GM12878 (cell line): ENCODE measurements around the gene AAMP. TPM values are rescaled to one million over a fixed set of nuclear protein-coding genes. Genes with fewer than 3 reads are reported as not detected.

ENCODE experiments used
- ATAC-seq: fragments of 200-7000 bp; cut with Tn5 transposase; 3 replicates; pipeline ENCODE4 v1.9.1; 2020; ENCODE audit warnings: mild to moderate bottlenecking, moderate library complexity
- BruUV-seq: library from RNA; stranded (reverse); fragments of 400-500 nt; replicated peaks from 2 replicates; lab custom pipeline; 2021; lab: Mats Ljungman, UMichigan
- CTCF ChIA-PET: fragments of 300-600 bp; sonication (Branson Sonifier 250); formaldehyde crosslinking; extraction: SDS; loops from one replicate; lab custom pipeline; 2021; ENCODE audit warnings: inconsistent platforms; lab: Yijun Ruan, JAX
- POLR2A ChIA-PET: fragments of 350-600 bp; formaldehyde crosslinking; extraction: SDS; loops from one replicate; lab custom pipeline; 2021; ENCODE audit warnings: inconsistent platforms; lab: Charles Lee
- RAD21 ChIA-PET: fragments of 300-600 bp; sonication (Branson Sonifier 250); formaldehyde crosslinking; loops from one replicate; lab custom pipeline; 2023; ENCODE audit warnings: antibody characterized with exemption; ENCODE audit not compliant: unreplicated experiment; lab: Charles Lee
- SMC1A ChIA-PET: fragments of 300-600 bp; sonication (Branson Sonifier 250); formaldehyde crosslinking; loops from one replicate; lab custom pipeline; 2023; ENCODE audit not compliant: unreplicated experiment, uncharacterized antibody; lab: Charles Lee
- DNase-seq: peaks from one replicate; pipeline ENCODE4 v3.0.0-alpha.2; 2011; ENCODE audit warnings: low read depth, low spot score
- FAIRE-seq: peaks from 3 replicates; lab custom pipeline; 2011; peaks lifted over from hg19 to GRCh38; lab: Jason Lieb, UNC
- H2AFZ ChIP-seq: 2 replicates; pipeline ENCODE4 v1.6.0; 2011; ENCODE audit warnings: low read depth, low read length, control low read depth; ENCODE audit not compliant: control insufficient read depth
- H3K27ac ChIP-seq: 2 replicates; pipeline ENCODE4 v1.5.1; 2011; ENCODE audit warnings: control low read depth; ENCODE audit not compliant: control insufficient read depth, insufficient read depth
- H3K27me3 ChIP-seq, 2 experiments: replicated peaks in 1 of 2; 2 replicates each; pipeline versions ENCODE4 v1.6.0 to v1.6.1; 2011; ENCODE audit warnings: low read length in 1 of 2; ENCODE audit not compliant: control insufficient read depth in 2 of 2, insufficient read depth in 2 of 2
- H3K36me3 ChIP-seq, 2 experiments: 2 replicates each; pipeline ENCODE4 v1.5.1; 2011; ENCODE audit warnings: low read length in 1 of 2; ENCODE audit not compliant: control insufficient read depth in 2 of 2, insufficient read depth in 2 of 2
- H3K4me1 ChIP-seq: 2 replicates; pipeline ENCODE4 v1.6.1; 2011; ENCODE audit warnings: mild to moderate bottlenecking, low read length, moderate library complexity, mixed read lengths; ENCODE audit not compliant: control insufficient read depth, insufficient read depth
- H3K4me2 ChIP-seq: 2 replicates; pipeline ENCODE4 v1.6.0; 2011; ENCODE audit warnings: control low read depth; ENCODE audit not compliant: control insufficient read depth, insufficient read depth
- H3K4me3 ChIP-seq: fragments of 200-600 bp; sonication (generic); 2 replicates; pipeline ENCODE4 v1.5.1; 2016
- H3K79me2 ChIP-seq: 2 replicates; pipeline ENCODE4 v1.6.0; 2011; ENCODE audit warnings: low read length; ENCODE audit not compliant: control insufficient read depth, insufficient read depth
- H3K9ac ChIP-seq: 2 replicates; pipeline ENCODE4 v1.8.0; 2011; ENCODE audit warnings: low read length, control low read depth, mixed read lengths; ENCODE audit not compliant: control insufficient read depth, insufficient read depth
- H3K9me3 ChIP-seq: replicated peaks from 3 replicates; pipeline ENCODE4 v1.5.1; 2011; ENCODE audit warnings: mild to moderate bottlenecking, low read length; ENCODE audit not compliant: control insufficient read depth, insufficient read depth
- H4K20me1 ChIP-seq: 2 replicates; pipeline ENCODE4 v1.6.0; 2011; ENCODE audit not compliant: control insufficient read depth, insufficient read depth
- ASH2L ChIP-seq: fragments of 300-600, 200-600 bp; sonication (generic); IDR thresholded peaks from 2 replicates; pipeline ENCODE4 v1.6.1; 2017; ENCODE audit warnings: low read depth, mild to moderate bottlenecking, borderline replicate concordance
- BACH1 ChIP-seq: fragments of 450-650 bp; IDR thresholded peaks from 2 replicates; pipeline ENCODE4 v1.6.1; 2017; ENCODE audit warnings: mild to moderate bottlenecking, borderline replicate concordance
- BCLAF1 ChIP-seq: fragments of 450-650 bp; IDR thresholded peaks from 2 replicates; pipeline ENCODE4 v1.6.1; 2017; ENCODE audit warnings: antibody characterized with exemption, mild to moderate bottlenecking, moderate library complexity
- BMI1 ChIP-seq: fragments of 450-650 bp; IDR thresholded peaks from 2 replicates; pipeline ENCODE4 v1.6.1; 2016; ENCODE audit warnings: mild to moderate bottlenecking, moderate library complexity, borderline replicate concordance
- EED ChIP-seq: sonication (generic); IDR thresholded peaks from 2 replicates; pipeline ENCODE4 v1.6.1; 2016; ENCODE audit warnings: antibody characterized with exemption, low read depth
- HDAC6 ChIP-seq: fragments of 200-600 bp; sonication (generic); IDR thresholded peaks from one replicate; pipeline ENCODE4 v1.8.0; 2017; ENCODE audit warnings: antibody characterized with exemption; ENCODE audit not compliant: unreplicated experiment
- NR2F1 ChIP-seq: fragments of 450-650 bp; conservative IDR thresholded peaks from 2 replicates; pipeline ENCODE4 v1.6.1; 2017; ENCODE audit warnings: mild to moderate bottlenecking
- PBX3 ChIP-seq: IDR thresholded peaks from 2 replicates; pipeline ENCODE4 v1.6.1; 2011; ENCODE audit warnings: mild to moderate bottlenecking, low read depth, low read length, moderate library complexity; ENCODE audit not compliant: insufficient replicate concordance
- RAD51 ChIP-seq: fragments of 450-650 bp; IDR thresholded peaks from 2 replicates; pipeline ENCODE4 v1.6.1; 2016; ENCODE audit warnings: moderate library complexity, mild to moderate bottlenecking, inconsistent platforms
- RB1 ChIP-seq: fragments of 450-650 bp; formaldehyde crosslinking; IDR thresholded peaks from 2 replicates; pipeline ENCODE4 v1.6.1; 2017; ENCODE audit warnings: mild to moderate bottlenecking, borderline replicate concordance
- ZNF592 ChIP-seq: fragments of 450-650 bp; IDR thresholded peaks from 2 replicates; pipeline ENCODE4 v1.6.1; 2017; ENCODE audit warnings: mild to moderate bottlenecking, moderate library complexity
- WGBS: methylation state at CpG from one replicate; pipeline ENCODE4 v1.1.6; 2016; ENCODE audit warnings: low lambda C conversion rate; ENCODE audit not compliant: insufficient replicate concordance, insufficient coverage; ENCODE audit errors: missing lambda C conversion rate; 5-methylcytosine and 5-hydroxymethylcytosine counted together
- in situ Hi-C: fragments of 300-500 bp; cut with MboI; formaldehyde crosslinking; loops from 9 replicates; pipeline ENCODE4 v1.14.3; 2018; ENCODE audit warnings: mixed read lengths
- intact Hi-C: fragments of 100-400 bp; cut with micrococcal nuclease; formaldehyde crosslinking; loops from one replicate; pipeline ENCODE4 v1.14.2; 2022; ENCODE audit not compliant: unreplicated experiment
- polyA plus RNA-seq, 11 experiments: library from polyadenylated mRNA; depleted of rRNA in 4 of 11; unstranded in 6 of 11; stranded (reverse) in 5 of 11; fragments of >200 nt; fragmentation: Nextera tagmentation in 4 of 11; fragmentation: Illumina TruSeq in 1 of 11; extraction: Ambion mirVana in 4 of 11; extraction: Trizol in 1 of 11; gene quantifications; 1 replicate in 1 of 11; 2 replicates in 10 of 11; pipeline versions ENCODE4 v1.2.1 to v1.2.3, GENCODE V29; 2011 to 2016; ENCODE audit warnings: inconsistent platforms in 2 of 11, missing spikeins in 2 of 11, low read depth in 1 of 11
- total RNA-seq, 4 experiments: library from RNA; depleted of rRNA in 3 of 4; stranded (reverse); fragments of >200 nt in 3 of 4; fragmentation: Illumina TruSeq in 1 of 4; extraction: Trizol in 1 of 4; gene quantifications; 2 replicates each; pipeline versions ENCODE4 v1.2.1 to v1.2.3, GENCODE V29; 2013 to 2021
- TF ChIP-seq, protein P1 (sequence below): fragments of 450-650 bp; conservative IDR thresholded peaks from 2 replicates; pipeline ENCODE4 v1.6.1; 2017; ENCODE audit warnings: mild to moderate bottlenecking, moderate library complexity

AAMP gene
- total and polyA plus RNA-seq, 10 of the 15 experiments (the other 5 are each of a cell fraction or from before 2014, with no cell fraction given): 4.4 to 140 (median 81.9) TPM

- Histone ChIP-seq H3K36me3 (peaks cover 9 to 38% of the 10 kb centered on the region in 2 experiments), H3K27ac (peak overlapping the region; percentile 82), H3K4me2 (peak overlapping the region; percentile 29), H3K79me2 (peaks cover 35% of the 10 kb centered on the region), H3K4me3 (peak overlapping the region; percentile 17; the same call in 1 of the 2 replicates), H4K20me1 (peaks cover 3% of the 10 kb centered on the region; the same call in 1 of the 2 replicates), H2AFZ (no peak overlapping the region), H3K9ac (peak overlapping the region; percentile 48), H3K9me3 (no peaks in the 10 kb centered on the region), H3K4me1 (peaks cover 26% of the 10 kb centered on the region), H3K27me3 (no peaks in the 10 kb centered on the region)
- FAIRE-seq (no peak), DNase-seq (no peak), ATAC-seq (peak; percentile 48)
- BruUV-seq: no TSS peak
- ChIA-PET SMC1A (interaction anchor here (0.9 to 4.0 kb wide), 10 partner anchors 10 to 62 kb away, joined by 3 to 73 read pairs (median 6); partner anchors contain the start of genes AAMP, ARPC2 and PNKD), POLR2A (interaction anchor here (0.6 to 6.6 kb wide), 5 partner anchors 9 to 58 kb away, joined by 3 to 98 read pairs (median 5); partner anchors contain the start of gene ARPC2), CTCF (interaction anchor here (0.6 to 3.6 kb wide), 11 partner anchors 10 to 127 kb away, joined by 3 to 58 read pairs (median 4); partner anchors contain the start of genes ARPC2 and CATIP), RAD21 (interaction anchor here (0.7 to 4.6 kb wide), 9 partner anchors 11 to 167 kb away, joined by 3 to 84 read pairs (median 5); partner anchors contain the start of genes AAMP, ARPC2 and PNKD)
- in situ Hi-C loops: no loop called here
- 4% methylated on average over 4 of the region's 4 CpGs for WGBS
- TF ChIP-seq ASH2L (no peak), BACH1 (no peak), RB1 (no peak), HDAC6 (no peak), NR2F1 (no peak), ZNF592 (no peak), BCLAF1 (no peak), EED (no peak), PBX3 (no peak), RAD51 (no peak), BMI1 (no peak)
- TF ChIP-seq, protein P1, sequence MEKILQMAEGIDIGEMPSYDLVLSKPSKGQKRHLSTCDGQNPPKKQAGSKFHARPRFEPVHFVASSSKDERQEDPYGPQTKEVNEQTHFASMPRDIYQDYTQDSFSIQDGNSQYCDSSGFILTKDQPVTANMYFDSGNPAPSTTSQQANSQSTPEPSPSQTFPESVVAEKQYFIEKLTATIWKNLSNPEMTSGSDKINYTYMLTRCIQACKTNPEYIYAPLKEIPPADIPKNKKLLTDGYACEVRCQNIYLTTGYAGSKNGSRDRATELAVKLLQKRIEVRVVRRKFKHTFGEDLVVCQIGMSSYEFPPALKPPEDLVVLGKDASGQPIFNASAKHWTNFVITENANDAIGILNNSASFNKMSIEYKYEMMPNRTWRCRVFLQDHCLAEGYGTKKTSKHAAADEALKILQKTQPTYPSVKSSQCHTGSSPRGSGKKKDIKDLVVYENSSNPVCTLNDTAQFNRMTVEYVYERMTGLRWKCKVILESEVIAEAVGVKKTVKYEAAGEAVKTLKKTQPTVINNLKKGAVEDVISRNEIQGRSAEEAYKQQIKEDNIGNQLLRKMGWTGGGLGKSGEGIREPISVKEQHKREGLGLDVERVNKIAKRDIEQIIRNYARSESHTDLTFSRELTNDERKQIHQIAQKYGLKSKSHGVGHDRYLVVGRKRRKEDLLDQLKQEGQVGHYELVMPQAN: no peak
- intact Hi-C loops: loop anchor here (1.0 kb wide), 1 partner anchor 12 kb away; no protein-coding TSS in a partner anchor
These were observed 40.1 kb downstream of the AAMP start for GRCh38 chr2:218229851-218230250.
